Measurements from ENCODE around the gene MARCHF11.

MARCHF11 gene

DNA sequence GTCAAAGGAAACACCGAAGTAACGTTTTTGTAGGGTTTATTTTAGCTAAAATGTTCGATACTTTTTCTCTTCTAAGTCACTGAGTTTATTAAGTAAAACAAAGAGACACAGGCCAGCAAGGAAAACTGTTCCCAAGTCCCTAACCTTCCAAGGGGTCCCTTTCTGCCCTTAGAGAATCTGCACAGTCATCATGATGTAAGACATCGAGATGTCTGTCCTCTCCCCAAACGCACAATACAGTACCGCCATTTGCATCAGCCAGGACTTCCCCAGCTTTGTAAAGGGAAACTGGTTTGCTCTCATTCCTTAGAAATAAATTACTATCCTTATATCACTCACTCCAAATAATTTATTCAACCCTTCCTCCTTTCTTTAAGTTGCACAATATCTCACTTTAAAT lies 89.3 kb downstream of the MARCHF11 start:
- no peak overlapping the region for H3K4me2 ChIP-seq
- H3K27me3 ChIP-seq = no peaks in the 10 kb centered on the region
- no peak for TF ChIP-seq Cebpa-rat (IDR thresholded peaks at IDR 0.05)
- H3K9me3 ChIP-seq = no peaks in the 10 kb centered on the region
- H3K4me1 ChIP-seq = no peaks in the 10 kb centered on the region
- no peak overlapping the region for H3K4me3 ChIP-seq
- no peaks in the 10 kb centered on the region for H3K36me3 ChIP-seq
- H4K20me1 ChIP-seq = no peaks in the 10 kb centered on the region
- no peak overlapping the region for H3K9ac ChIP-seq
- H3K27ac ChIP-seq = no peak overlapping the region

- TF ChIP-seq Cebpa-rat (IDR thresholded peaks at IDR 0.05) = no peak
- no peaks in the 10 kb centered on the region for H3K36me3 ChIP-seq
- H3K27ac ChIP-seq = no peak overlapping the region
- no peaks in the 10 kb centered on the region for H4K20me1 ChIP-seq
- no peaks in the 10 kb centered on the region for H3K4me1 ChIP-seq
- no peak overlapping the region for H3K4me3 ChIP-seq
- no peak overlapping the region for H3K9ac ChIP-seq
- H3K4me2 ChIP-seq = no peak overlapping the region
- H3K9me3 ChIP-seq = no peaks in the 10 kb centered on the region
- H3K27me3 ChIP-seq = no peaks in the 10 kb centered on the region
Observed at GRCh38 chr5:16082982-16083381, 96.6 kb downstream of the MARCHF11 start.

GRCh38 chr5:16082053-16082452 lies 97.5 kb downstream of the MARCHF11 start:
- Histone ChIP-seq H3K4me2 (no peak overlapping the region), H3K27ac (no peak overlapping the region), H4K20me1 (no peaks in the 10 kb centered on the region), H3K4me1 (no peaks in the 10 kb centered on the region), H3K9me3 (no peaks in the 10 kb centered on the region), H3K36me3 (no peaks in the 10 kb centered on the region), H3K27me3 (no peaks in the 10 kb centered on the region), H3K9ac (no peak overlapping the region), H3K4me3 (no peak overlapping the region)
- no peak for TF ChIP-seq Cebpa-rat (IDR thresholded peaks at IDR 0.05)

GRCh38 chr5:16081376-16081955 lies 98.1 kb downstream of the MARCHF11 start:
- H3K4me2 ChIP-seq = no peak overlapping the region
- no peaks in the 10 kb centered on the region for H3K9me3 ChIP-seq
- no peak for TF ChIP-seq Cebpa-rat (IDR thresholded peaks at IDR 0.05)
- no peaks in the 10 kb centered on the region for H3K36me3 ChIP-seq
- no peaks in the 10 kb centered on the region for H4K20me1 ChIP-seq
- H3K9ac ChIP-seq = no peak overlapping the region
- H3K27ac ChIP-seq = no peak overlapping the region
- no peak overlapping the region for H3K4me3 ChIP-seq
- no peaks in the 10 kb centered on the region for H3K27me3 ChIP-seq
- H3K4me1 ChIP-seq = no peaks in the 10 kb centered on the region

GRCh38 chr5:16076657-16077056 lies 102.9 kb downstream of the MARCHF11 start:
- no peak overlapping the region for H3K4me3 ChIP-seq
- no peaks in the 10 kb centered on the region for H3K27me3 ChIP-seq
- no peaks in the 10 kb centered on the region for H3K36me3 ChIP-seq
- H3K27ac ChIP-seq = no peak overlapping the region
- no peak for TF ChIP-seq Cebpa-rat (IDR thresholded peaks at IDR 0.05)
- no peak overlapping the region for H3K9ac ChIP-seq
- no peaks in the 10 kb centered on the region for H3K9me3 ChIP-seq
- H3K4me2 ChIP-seq = no peak overlapping the region
- no peaks in the 10 kb centered on the region for H3K4me1 ChIP-seq
- no peaks in the 10 kb centered on the region for H4K20me1 ChIP-seq

DNA sequence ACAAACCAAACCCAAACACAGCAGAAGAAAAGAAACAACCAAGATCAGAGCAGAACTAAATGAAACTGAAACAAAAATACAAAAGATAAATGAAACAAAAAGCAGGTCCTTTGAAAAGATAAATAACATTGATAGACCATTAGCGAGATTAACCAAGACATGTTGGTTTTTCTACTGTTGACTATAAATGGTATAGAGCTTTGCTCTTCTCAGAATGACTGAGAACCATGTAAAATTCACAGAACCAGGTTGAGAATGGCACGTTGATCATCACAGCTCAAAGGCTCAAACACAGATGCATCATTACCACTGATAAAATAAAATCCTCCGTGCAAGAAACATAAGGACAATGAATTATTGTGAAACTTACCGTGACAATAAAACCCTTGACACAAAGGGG lies 105.2 kb downstream of the MARCHF11 start:
- Histone ChIP-seq H3K9ac (no peak overlapping the region), H3K36me3 (no peaks in the 10 kb centered on the region), H3K27me3 (no peaks in the 10 kb centered on the region), H3K4me3 (no peak overlapping the region), H3K9me3 (no peaks in the 10 kb centered on the region), H3K27ac (no peak overlapping the region), H3K4me2 (no peak overlapping the region), H3K4me1 (no peaks in the 10 kb centered on the region), H4K20me1 (no peaks in the 10 kb centered on the region)
- no peak for TF ChIP-seq Cebpa-rat (IDR thresholded peaks at IDR 0.05)

- no peak overlapping the region for H3K4me2 ChIP-seq
Observed at GRCh38 chr5:16072616-16073015, 107.0 kb downstream of the MARCHF11 start.

GRCh38 chr5:16067415-16067814 lies 112.2 kb downstream of the MARCHF11 start:
- no peak overlapping the region for H3K9ac ChIP-seq
- H4K20me1 ChIP-seq = no peaks in the 10 kb centered on the region
- no peaks in the 10 kb centered on the region for H3K27me3 ChIP-seq
- no peak overlapping the region for H3K4me2 ChIP-seq
- H3K4me3 ChIP-seq = no peak overlapping the region
- H3K36me3 ChIP-seq = no peaks in the 10 kb centered on the region
- no peak overlapping the region for H3K27ac ChIP-seq
- no peaks in the 10 kb centered on the region for H3K9me3 ChIP-seq
- no peak for TF ChIP-seq Cebpa-rat (IDR thresholded peaks at IDR 0.05)
- no peaks in the 10 kb centered on the region for H3K4me1 ChIP-seq

More at GRCh38 chr5:16072616-16073015, 107.0 kb downstream of the MARCHF11 start:
- H3K27ac ChIP-seq = no peak overlapping the region
- H4K20me1 ChIP-seq = no peaks in the 10 kb centered on the region
- no peak overlapping the region for H3K9ac ChIP-seq
- H3K9me3 ChIP-seq = no peaks in the 10 kb centered on the region
- TF ChIP-seq Cebpa-rat (IDR thresholded peaks at IDR 0.05) = no peak
- H3K36me3 ChIP-seq = no peaks in the 10 kb centered on the region
- no peaks in the 10 kb centered on the region for H3K4me1 ChIP-seq
- H3K4me3 ChIP-seq = no peak overlapping the region
- no peaks in the 10 kb centered on the region for H3K27me3 ChIP-seq

- H3K9me3 ChIP-seq = no peaks in the 10 kb centered on the region
- H3K36me3 ChIP-seq = no peaks in the 10 kb centered on the region
- no peak overlapping the region for H3K4me3 ChIP-seq
- H3K27me3 ChIP-seq = no peaks in the 10 kb centered on the region
- no peak overlapping the region for H3K27ac ChIP-seq
- TF ChIP-seq Cebpa-rat (IDR thresholded peaks at IDR 0.05) = no peak
- no peaks in the 10 kb centered on the region for H3K4me1 ChIP-seq
- H4K20me1 ChIP-seq = no peaks in the 10 kb centered on the region
- no peak overlapping the region for H3K4me2 ChIP-seq
- H3K9ac ChIP-seq = no peak overlapping the region
Observed at GRCh38 chr5:16066810-16067209, 112.8 kb downstream of the MARCHF11 start.

- Histone ChIP-seq H3K4me3 (no peak overlapping the region), H3K9me3 (no peaks in the 10 kb centered on the region), H3K27me3 (no peaks in the 10 kb centered on the region), H3K9ac (no peak overlapping the region), H3K4me1 (no peaks in the 10 kb centered on the region), H4K20me1 (no peaks in the 10 kb centered on the region), H3K4me2 (no peak overlapping the region), H3K27ac (no peak overlapping the region), H3K36me3 (no peaks in the 10 kb centered on the region)
- no peak for TF ChIP-seq Cebpa-rat (IDR thresholded peaks at IDR 0.05)
Observed at GRCh38 chr5:16066320-16066719, 113.3 kb downstream of the MARCHF11 start.

DNA sequence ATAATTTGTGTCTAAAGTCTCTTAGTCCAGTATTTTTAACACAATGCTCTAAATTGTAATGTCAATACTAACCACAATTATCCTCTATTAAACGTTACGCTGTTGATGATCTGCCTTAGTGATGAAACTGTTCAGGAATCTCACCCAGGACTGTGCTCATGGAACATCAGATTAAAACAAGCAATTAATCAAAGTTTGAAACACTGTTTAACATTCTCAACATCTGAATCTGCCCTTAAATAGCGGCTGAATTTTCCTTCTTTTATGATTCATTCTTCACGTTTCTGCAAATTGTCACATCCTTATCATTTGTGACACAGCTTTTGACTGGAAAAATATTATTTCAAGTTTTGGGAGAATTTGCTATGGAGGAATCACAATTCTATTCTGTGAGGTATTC lies 113.8 kb downstream of the MARCHF11 start:
- no peaks in the 10 kb centered on the region for H3K4me1 ChIP-seq
- no peaks in the 10 kb centered on the region for H4K20me1 ChIP-seq
- no peak overlapping the region for H3K27ac ChIP-seq
- H3K4me2 ChIP-seq = no peak overlapping the region
- H3K4me3 ChIP-seq = no peak overlapping the region
- H3K36me3 ChIP-seq = no peaks in the 10 kb centered on the region
- no peaks in the 10 kb centered on the region for H3K9me3 ChIP-seq
- no peak overlapping the region for H3K9ac ChIP-seq
- no peak for TF ChIP-seq Cebpa-rat (IDR thresholded peaks at IDR 0.05)
- H3K27me3 ChIP-seq = no peaks in the 10 kb centered on the region

Measured in BLaER1 (cell line).